ENCODE results near the gene TMEM190. TPM values are rescaled to one million over a fixed set of nuclear protein-coding genes. Genes with fewer than 3 reads are reported as not detected.
A peak's percentile ranks its signal among the peaks of the same experiment; 100 is the strongest.

The TMEM190 gene
- total and polyA plus RNA-seq, 9 of the 15 experiments (the other 6 are each of a cell fraction or from before 2014, with no cell fraction given) = not detected

DNA sequence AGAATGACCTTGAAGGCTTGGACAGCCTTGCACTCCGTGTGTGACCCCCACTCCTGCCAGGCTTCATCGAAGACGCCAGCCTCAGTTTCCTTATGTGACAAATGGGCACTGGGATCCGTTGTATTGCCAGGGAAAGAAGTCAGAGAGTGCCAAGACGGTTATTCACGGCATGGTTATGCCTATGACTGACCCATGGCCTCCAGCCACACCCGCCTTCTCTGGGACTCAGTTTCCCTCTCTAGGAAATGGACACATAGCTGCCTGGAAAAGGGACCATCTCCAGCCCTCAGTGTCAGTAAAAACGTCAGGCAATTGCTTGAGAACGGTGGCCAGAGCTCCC lies 31.9 kb downstream of the TMEM190 start:
- ATAC-seq (no peak), FAIRE-seq (no peak), DNase-seq (ENCODE audit: extremely low read depth in 1 of 4, low spot score in 3 of 4) (no peak)
- in situ Hi-C loops (cut with MboI) (no loop called here), intact Hi-C loops (cut with micrococcal nuclease) (no loop called here)
- H3K9ac ChIP-seq (ENCODE audit: insufficient read depth in 1 of 2, low read depth in 2 of 2, low read length in 2 of 2) = peak overlapping the region; percentile 93 to 95
- peaks cover 18% of the 10 kb centered on the region for H3K9me3 ChIP-seq (replicated peaks; ENCODE audit: control insufficient read depth, insufficient read depth, low read depth, low read length)
- TSS peak; percentile 96 for BruUV-seq (replicated peaks)
- peaks cover 19 to 37% of the 10 kb centered on the region in 2 experiments for H3K4me1 ChIP-seq (replicated peaks in 1 of 2; ENCODE audit: control insufficient read depth in 2 of 2, insufficient read depth in 2 of 2, low read length in 2 of 2)
- peak overlapping the region; percentile 98 for H2AFZ ChIP-seq (ENCODE audit: low read depth, low read length)
- peaks cover 17% of the 10 kb centered on the region for H4K20me1 ChIP-seq (replicated peaks; ENCODE audit: control insufficient read depth, insufficient read depth, low read length)
- peaks cover 37% of the 10 kb centered on the region for H3K79me2 ChIP-seq (ENCODE audit: control insufficient read depth, insufficient read depth, low read length)
- no peaks in the 10 kb centered on the region for H3K27me3 ChIP-seq (ENCODE audit: control insufficient read depth in 2 of 2, insufficient read depth in 2 of 2, low read length in 2 of 2)
- H3K36me3 ChIP-seq (ENCODE audit: control insufficient read depth, insufficient read depth, low read length) = peaks cover 32% of the 10 kb centered on the region
- WGBS (ENCODE audit: insufficient coverage, low coverage, missing lambda C conversion rate) = 16% methylated on average over 9 of the region's 9 CpGs
- peaks cover 6% of the 10 kb centered on the region for H3K9me1 ChIP-seq (ENCODE audit: control insufficient read depth, insufficient read depth, low read length)
- H3K27ac ChIP-seq (ENCODE audit: extremely low read depth, low read depth, low read length) = peak overlapping the region; percentile 100
- peak overlapping the region; percentile 96 for H3K4me2 ChIP-seq (ENCODE audit: insufficient read depth, low read length)
- peak overlapping the region; percentile 28 for H3K4me3 ChIP-seq
- POLR2A ChIA-PET = interaction anchor here (0.8 to 1.2 kb wide), 4 partner anchors 20 to 346 kb away, joined by 3 to 8 read pairs (median 4); partner anchors contain the start of gene RDH13
- CTCF ChIA-PET (ENCODE audit: low intra/inter-chr PET ratio) = no interaction called here
- TF ChIP-seq, protein P1, sequence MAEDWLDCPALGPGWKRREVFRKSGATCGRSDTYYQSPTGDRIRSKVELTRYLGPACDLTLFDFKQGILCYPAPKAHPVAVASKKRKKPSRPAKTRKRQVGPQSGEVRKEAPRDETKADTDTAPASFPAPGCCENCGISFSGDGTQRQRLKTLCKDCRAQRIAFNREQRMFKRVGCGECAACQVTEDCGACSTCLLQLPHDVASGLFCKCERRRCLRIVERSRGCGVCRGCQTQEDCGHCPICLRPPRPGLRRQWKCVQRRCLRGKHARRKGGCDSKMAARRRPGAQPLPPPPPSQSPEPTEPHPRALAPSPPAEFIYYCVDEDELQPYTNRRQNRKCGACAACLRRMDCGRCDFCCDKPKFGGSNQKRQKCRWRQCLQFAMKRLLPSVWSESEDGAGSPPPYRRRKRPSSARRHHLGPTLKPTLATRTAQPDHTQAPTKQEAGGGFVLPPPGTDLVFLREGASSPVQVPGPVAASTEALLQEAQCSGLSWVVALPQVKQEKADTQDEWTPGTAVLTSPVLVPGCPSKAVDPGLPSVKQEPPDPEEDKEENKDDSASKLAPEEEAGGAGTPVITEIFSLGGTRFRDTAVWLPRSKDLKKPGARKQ (CRISPR knock-in tag; IDR thresholded peaks at IDR 0.05) = no peak
- TF ChIP-seq, protein P2, sequence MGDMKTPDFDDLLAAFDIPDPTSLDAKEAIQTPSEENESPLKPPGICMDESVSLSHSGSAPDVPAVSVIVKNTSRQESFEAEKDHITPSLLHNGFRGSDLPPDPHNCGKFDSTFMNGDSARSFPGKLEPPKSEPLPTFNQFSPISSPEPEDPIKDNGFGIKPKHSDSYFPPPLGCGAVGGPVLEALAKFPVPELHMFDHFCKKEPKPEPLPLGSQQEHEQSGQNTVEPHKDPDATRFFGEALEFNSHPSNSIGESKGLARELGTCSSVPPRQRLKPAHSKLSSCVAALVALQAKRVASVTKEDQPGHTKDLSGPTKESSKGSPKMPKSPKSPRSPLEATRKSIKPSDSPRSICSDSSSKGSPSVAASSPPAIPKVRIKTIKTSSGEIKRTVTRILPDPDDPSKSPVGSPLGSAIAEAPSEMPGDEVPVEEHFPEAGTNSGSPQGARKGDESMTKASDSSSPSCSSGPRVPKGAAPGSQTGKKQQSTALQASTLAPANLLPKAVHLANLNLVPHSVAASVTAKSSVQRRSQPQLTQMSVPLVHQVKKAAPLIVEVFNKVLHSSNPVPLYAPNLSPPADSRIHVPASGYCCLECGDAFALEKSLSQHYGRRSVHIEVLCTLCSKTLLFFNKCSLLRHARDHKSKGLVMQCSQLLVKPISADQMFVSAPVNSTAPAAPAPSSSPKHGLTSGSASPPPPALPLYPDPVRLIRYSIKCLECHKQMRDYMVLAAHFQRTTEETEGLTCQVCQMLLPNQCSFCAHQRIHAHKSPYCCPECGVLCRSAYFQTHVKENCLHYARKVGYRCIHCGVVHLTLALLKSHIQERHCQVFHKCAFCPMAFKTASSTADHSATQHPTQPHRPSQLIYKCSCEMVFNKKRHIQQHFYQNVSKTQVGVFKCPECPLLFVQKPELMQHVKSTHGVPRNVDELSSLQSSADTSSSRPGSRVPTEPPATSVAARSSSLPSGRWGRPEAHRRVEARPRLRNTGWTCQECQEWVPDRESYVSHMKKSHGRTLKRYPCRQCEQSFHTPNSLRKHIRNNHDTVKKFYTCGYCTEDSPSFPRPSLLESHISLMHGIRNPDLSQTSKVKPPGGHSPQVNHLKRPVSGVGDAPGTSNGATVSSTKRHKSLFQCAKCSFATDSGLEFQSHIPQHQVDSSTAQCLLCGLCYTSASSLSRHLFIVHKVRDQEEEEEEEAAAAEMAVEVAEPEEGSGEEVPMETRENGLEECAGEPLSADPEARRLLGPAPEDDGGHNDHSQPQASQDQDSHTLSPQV (IDR thresholded peaks at IDR 0.05) = peak; percentile 86
- TF ChIP-seq CREBBP (IDR thresholded peaks at IDR 0.05; ENCODE audit: low read depth, low read length) = no peak
- peak; percentile 54 for TF ChIP-seq NCOA4 (IDR thresholded peaks at IDR 0.05; ENCODE audit: partially characterized antibody)
- no peak for TF ChIP-seq TAF1 (IDR thresholded peaks at IDR 0.05; ENCODE audit: control insufficient read depth, extremely low read depth, insufficient read depth, low read length, severe bottlenecking)
- no peak for TF ChIP-seq ZNF146 (CRISPR knock-in tag; IDR thresholded peaks at IDR 0.05; ENCODE audit: unreplicated experiment)
- TF ChIP-seq GABPB2 (CRISPR knock-in tag; conservative IDR thresholded peaks at IDR 0.05) = no peak
- no peak for TF ChIP-seq KDM2B (CRISPR knock-in tag; IDR thresholded peaks at IDR 0.05)
- TF ChIP-seq BRD4 (IDR thresholded peaks at IDR 0.05) = peak; percentile 78; the same call in 1 of the 2 replicates
- peak; percentile 52; the same call in 1 of the 2 replicates for TF ChIP-seq HDGF (IDR thresholded peaks at IDR 0.05)
- TF ChIP-seq PHB (CRISPR knock-in tag; IDR thresholded peaks at IDR 0.05) = no peak
- TF ChIP-seq GTF2F1 (IDR thresholded peaks at IDR 0.05; ENCODE audit: low read depth, low read length) = no peak
- no peak for TF ChIP-seq GATAD2A (IDR thresholded peaks at IDR 0.05)
- TF ChIP-seq HDAC8 (tag; IDR thresholded peaks at IDR 0.05) = 0 out of 2 replicates have a peak, but pooled peaks have one; percentile 49
- peak; percentile 43; the same call in 1 of the 2 replicates for TF ChIP-seq PHF8 (IDR thresholded peaks at IDR 0.05; ENCODE audit: borderline replicate concordance, low read length)
- TF ChIP-seq RFX7 (CRISPR knock-in tag; IDR thresholded peaks at IDR 0.05) = no peak

All from K562 (cell line).